AG10803 (cell line): ENCODE data around the gene ZNF780B.

ENCODE experiments used
- DNase-seq: peaks from one replicate; pipeline ENCODE4 v3.0.0; 2010; ENCODE audit warnings: low read depth
- H3K4me3 ChIP-seq: 2 replicates; pipeline ENCODE4 v1.5.1; 2011; ENCODE audit warnings: mild to moderate bottlenecking, low read length, control low read depth
- CTCF ChIP-seq: conservative IDR thresholded peaks from 2 replicates; pipeline ENCODE4 v1.5.1; 2011; ENCODE audit warnings: mild to moderate bottlenecking, low read length, control low read depth, inconsistent platforms

Gene ZNF780B

GRCh38 chr19:40055832-40056504 lies at the start of gene ZNF780B:
ZNF780B (minus strand) TSS chr19:40056231; CDS start chr19:40050332, 5,899 bp downstream.
- no peak for TF ChIP-seq CTCF
- peak; percentile 48 for DNase-seq
- H3K4me3 ChIP-seq: peak within 1 kb of the TSS; percentile 92

DNA sequence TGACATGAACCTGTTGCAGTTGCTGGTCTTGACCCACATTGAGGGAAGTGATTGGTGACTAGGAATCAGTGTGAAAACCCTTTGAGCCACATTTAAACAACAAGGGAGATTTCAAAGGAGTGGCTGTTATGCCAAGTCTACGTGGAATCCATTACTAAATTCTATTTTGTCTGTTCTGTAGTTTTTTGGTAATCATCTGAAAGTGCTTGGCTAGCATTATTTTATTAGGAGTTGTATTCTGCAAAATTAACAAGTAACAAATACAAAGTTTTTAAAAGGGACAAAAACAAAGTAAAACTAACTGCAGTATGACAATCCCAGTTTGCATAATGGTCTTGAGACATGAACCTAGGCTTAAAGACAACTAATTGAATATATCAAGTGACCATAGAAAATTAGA lies 48.7 kb upstream of the ZNF780B start:
- no peak overlapping the region for H3K4me3 ChIP-seq
- DNase-seq: no peak
- no peak for TF ChIP-seq CTCF

GRCh38 chr19:40103600-40103999 lies 47.6 kb upstream of the ZNF780B start:
- DNase-seq: no peak
- no peak overlapping the region for H3K4me3 ChIP-seq
- TF ChIP-seq CTCF: no peak

- TF ChIP-seq CTCF: no peak
- no peak for DNase-seq
- H3K4me3 ChIP-seq: no peak overlapping the region
These were observed 45.8 kb upstream of the ZNF780B start for GRCh38 chr19:40101813-40102212.

GRCh38 chr19:40093416-40093815 lies 37.4 kb upstream of the ZNF780B start:
- no peak overlapping the region for H3K4me3 ChIP-seq
- no peak for DNase-seq
- TF ChIP-seq CTCF: no peak

DNA sequence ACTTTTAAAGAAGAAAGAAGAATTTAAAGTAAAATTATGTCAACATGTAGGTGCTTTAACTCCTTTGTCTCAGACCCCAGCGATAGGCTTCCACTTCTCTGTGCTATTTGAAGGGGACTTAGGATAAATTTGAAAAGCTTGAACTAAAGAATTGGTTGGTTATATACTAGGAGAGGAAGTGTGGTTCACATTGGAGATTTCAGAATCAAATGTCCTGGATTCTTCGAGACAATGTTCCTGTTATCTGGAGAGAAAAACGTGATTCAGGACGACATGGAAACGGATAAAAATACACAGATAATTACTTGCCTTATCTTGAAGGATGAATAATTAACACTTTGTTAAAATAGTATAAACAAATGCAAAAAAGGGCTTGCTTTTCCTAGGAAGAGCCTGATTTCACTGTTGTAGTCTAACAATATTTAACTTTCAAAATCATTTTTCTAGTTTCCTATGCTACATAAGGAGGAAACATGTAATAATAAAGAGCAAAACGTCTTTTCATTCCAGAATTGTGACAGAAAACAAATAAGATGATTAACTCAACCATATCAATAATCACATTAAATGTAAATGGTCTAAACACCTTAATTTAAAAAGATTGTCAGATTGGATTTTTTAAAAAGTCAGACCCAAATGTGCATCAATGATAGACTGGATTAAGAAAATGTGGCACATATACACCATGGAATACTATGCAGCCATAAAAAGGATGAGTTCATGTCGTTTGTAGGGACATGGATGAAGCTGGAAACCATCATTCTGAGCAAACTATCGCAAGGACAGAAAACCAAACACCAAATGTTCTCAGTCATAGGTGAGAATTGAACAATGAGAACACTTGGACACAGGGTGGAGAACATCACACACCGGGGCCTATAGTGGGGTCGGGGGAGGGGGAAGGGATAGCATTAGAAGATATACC lies 35.4 kb upstream of the ZNF780B start:
- no peak for DNase-seq
- no peak for TF ChIP-seq CTCF
- H3K4me3 ChIP-seq: peak overlapping the region; percentile 86
